Measurements from ENCODE around the gene AGAP1.

The AGAP1 gene

GRCh38 chr2:236047176-236047575 is 553.3 kb downstream of the AGAP1 start:
- Histone ChIP-seq H3K9me2 (replicated peaks; ENCODE audit: control insufficient read depth, low read length) (no peaks in the 10 kb centered on the region), H3K4me2 (ENCODE audit: low read length) (no peak overlapping the region), H4K20me1 (ENCODE audit: control insufficient read depth, insufficient read depth, low read depth, low read length) (no peaks in the 10 kb centered on the region), H3K4me1 (ENCODE audit: control insufficient read depth, low read length) (no peaks in the 10 kb centered on the region), H3K27ac (ENCODE audit: low read depth, low read length) (no peak overlapping the region), H3K27me3 (ENCODE audit: control insufficient read depth, low read length) (no peaks in the 10 kb centered on the region), H3K79me2 (ENCODE audit: control insufficient read depth, low read length) (no peaks in the 10 kb centered on the region), H3K4me3 (ENCODE audit: low read length) (no peak overlapping the region), H3K9me3 (ENCODE audit: control insufficient read depth, insufficient read depth, low read length) (no peaks in the 10 kb centered on the region), H3K36me3 (ENCODE audit: control insufficient read depth, low read length) (no peaks in the 10 kb centered on the region), H3F3A (ENCODE audit: control insufficient read depth, insufficient read depth) (no peaks in the 10 kb centered on the region)
- no peak for TF ChIP-seq EZH2phosphoT487 (IDR thresholded peaks at IDR 0.05; ENCODE audit: borderline replicate concordance, low read length)
- TF ChIP-seq CTCF (IDR thresholded peaks at IDR 0.05; ENCODE audit: low read depth, low read length, poor library complexity, severe bottlenecking): no peak

- H3K4me2 ChIP-seq (ENCODE audit: low read length): no peak overlapping the region
Measured at GRCh38 chr2:236047886-236048540, 554.2 kb downstream of the AGAP1 start.

GRCh38 chr2:236049981-236050380 is 556.1 kb downstream of the AGAP1 start:
- H3K27ac ChIP-seq (ENCODE audit: low read depth, low read length): no peak overlapping the region
- H3K9me2 ChIP-seq (replicated peaks; ENCODE audit: control insufficient read depth, low read length): no peaks in the 10 kb centered on the region
- H3F3A ChIP-seq (ENCODE audit: control insufficient read depth, insufficient read depth): no peaks in the 10 kb centered on the region
- no peaks in the 10 kb centered on the region for H3K79me2 ChIP-seq (ENCODE audit: control insufficient read depth, low read length)
- H3K4me1 ChIP-seq (ENCODE audit: control insufficient read depth, low read length): no peaks in the 10 kb centered on the region
- TF ChIP-seq CTCF (IDR thresholded peaks at IDR 0.05; ENCODE audit: low read depth, low read length, poor library complexity, severe bottlenecking): no peak
- TF ChIP-seq EZH2phosphoT487 (IDR thresholded peaks at IDR 0.05; ENCODE audit: borderline replicate concordance, low read length): no peak
- no peaks in the 10 kb centered on the region for H4K20me1 ChIP-seq (ENCODE audit: control insufficient read depth, insufficient read depth, low read depth, low read length)
- no peak overlapping the region for H3K4me3 ChIP-seq (ENCODE audit: low read length)
- H3K9me3 ChIP-seq (ENCODE audit: control insufficient read depth, insufficient read depth, low read length): no peaks in the 10 kb centered on the region
- H3K4me2 ChIP-seq (ENCODE audit: low read length): no peak overlapping the region
- H3K36me3 ChIP-seq (ENCODE audit: control insufficient read depth, low read length): no peaks in the 10 kb centered on the region
- no peaks in the 10 kb centered on the region for H3K27me3 ChIP-seq (ENCODE audit: control insufficient read depth, low read length)

More at GRCh38 chr2:236047886-236048540, 554.2 kb downstream of the AGAP1 start:
- H3K79me2 ChIP-seq (ENCODE audit: control insufficient read depth, low read length): no peaks in the 10 kb centered on the region
- no peak for TF ChIP-seq EZH2phosphoT487 (IDR thresholded peaks at IDR 0.05; ENCODE audit: borderline replicate concordance, low read length)
- no peak for TF ChIP-seq CTCF (IDR thresholded peaks at IDR 0.05; ENCODE audit: low read depth, low read length, poor library complexity, severe bottlenecking)
- H3K9me3 ChIP-seq (ENCODE audit: control insufficient read depth, insufficient read depth, low read length): no peaks in the 10 kb centered on the region
- no peak overlapping the region for H3K27ac ChIP-seq (ENCODE audit: low read depth, low read length)
- H3K9me2 ChIP-seq (replicated peaks; ENCODE audit: control insufficient read depth, low read length): no peaks in the 10 kb centered on the region
- no peaks in the 10 kb centered on the region for H3K27me3 ChIP-seq (ENCODE audit: control insufficient read depth, low read length)
- H3K4me3 ChIP-seq (ENCODE audit: low read length): no peak overlapping the region
- no peaks in the 10 kb centered on the region for H3F3A ChIP-seq (ENCODE audit: control insufficient read depth, insufficient read depth)
- no peaks in the 10 kb centered on the region for H3K36me3 ChIP-seq (ENCODE audit: control insufficient read depth, low read length)
- H3K4me1 ChIP-seq (ENCODE audit: control insufficient read depth, low read length): no peaks in the 10 kb centered on the region
- no peaks in the 10 kb centered on the region for H4K20me1 ChIP-seq (ENCODE audit: control insufficient read depth, insufficient read depth, low read depth, low read length)

All from DOHH2 (cell line).